ENCODE results near the gene CEP97.

- TF ChIP-seq CTCF (IDR thresholded peaks at IDR 0.05), result no peak
- TF ChIP-seq EZH2 (IDR thresholded peaks at IDR 0.05; ENCODE audit: borderline replicate concordance, insufficient read depth, low read depth, low read length, poor library complexity, severe bottlenecking), result no peak
Observed at GRCh38 chr3:101814835-101815234, 90.4 kb downstream of the CEP97 start.

Data from B cell (primary cell).